Upper lobe of right lung (tissue), 1 donor: ENCODE results near the gene ISG20. TPM values are rescaled to one million over a fixed set of nuclear protein-coding genes. Genes with fewer than 3 reads are reported as not detected.
A peak's percentile ranks its signal among the peaks of the same experiment; 100 is the strongest.

Source experiments
- ATAC-seq: fragments of 200-7000 bp; cut with Tn5 transposase; one replicate; pipeline ENCODE4 v1.9.1; 2020; ENCODE audit warnings: mild to moderate bottlenecking, moderate library complexity
- DNase-seq: peaks from one replicate; pipeline ENCODE4 v3.0.0-alpha.2; 2020
- H3K27ac ChIP-seq: fragments of 200-600 bp; one replicate; pipeline ENCODE4 v1.8.0; 2022
- H3K27me3 ChIP-seq: fragments of 200-600 bp; one replicate; pipeline ENCODE4 v1.8.0; 2022; ENCODE audit warnings: mild to moderate bottlenecking
- H3K36me3 ChIP-seq: fragments of 200-600 bp; one replicate; pipeline ENCODE4 v1.8.0; 2022
- H3K4me1 ChIP-seq: fragments of 200-600 bp; one replicate; pipeline ENCODE4 v1.8.0; 2022
- H3K4me3 ChIP-seq: fragments of 200-600 bp; one replicate; pipeline ENCODE4 v1.8.0; 2022; ENCODE audit warnings: mild to moderate bottlenecking
- H3K9me3 ChIP-seq: fragments of 200-600 bp; one replicate; pipeline ENCODE4 v1.8.0; 2022
- CTCF ChIP-seq: fragments of 200-600 bp; IDR thresholded peaks from one replicate; pipeline ENCODE4 v1.8.0; 2022; ENCODE audit warnings: antibody characterized with exemption
- intact Hi-C: fragments of 100-400 bp; cut with DNase I; formaldehyde crosslinking; loops from one replicate; pipeline ENCODE4 v1.11.0; 2022
- total RNA-seq: library from RNA; stranded (reverse); fragmentation: NEBNext Ultra II Directional; extraction: Animal tissue kit (Norgen Biotek cat#: 25700); gene quantifications from one replicate; pipeline ENCODE4 v1.2.1, GENCODE V29; 2021
- donor health status: DM: no; HTN: yes; CAD: no; lungs with severe emphysema.

Gene ISG20
- total RNA-seq, 1 donor from 2014 or later = 34.9 TPM

DNA sequence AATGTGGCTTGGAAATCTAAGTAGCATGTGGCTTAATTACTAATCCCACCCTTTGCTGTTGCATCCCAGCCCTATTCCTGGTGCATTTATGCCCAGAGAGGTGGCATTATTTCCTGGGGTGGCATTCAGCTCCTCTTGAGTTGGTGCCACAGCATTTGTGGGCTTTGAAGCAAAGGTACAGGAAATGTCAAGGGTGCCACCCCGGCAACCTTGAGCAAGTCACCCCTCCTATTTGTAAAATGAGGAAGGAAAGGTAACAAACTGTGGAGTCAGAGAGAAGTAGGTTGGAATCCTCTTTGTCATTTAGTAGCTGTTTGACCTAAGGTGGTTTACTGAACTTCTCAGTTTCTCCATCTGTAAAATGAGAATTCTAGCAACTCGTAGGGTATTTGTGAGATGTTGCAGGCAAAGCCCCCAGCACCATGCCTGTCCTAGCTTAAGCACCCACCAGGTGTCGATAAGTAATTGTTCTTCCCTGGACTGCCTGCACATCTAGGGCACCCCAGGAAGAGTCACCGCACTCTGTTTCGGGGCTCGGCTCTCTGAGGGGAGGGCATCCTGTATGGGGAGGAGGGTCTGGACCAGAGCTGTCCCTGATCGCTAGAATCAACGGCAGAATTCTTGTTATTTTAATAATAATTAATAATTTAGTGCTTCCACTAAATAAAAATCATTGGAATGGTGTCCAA is 17.1 kb downstream of the ISG20 start:
- DNase-seq (no peak), ATAC-seq (no peak)
- intact Hi-C loops = no loop called here
- no peaks in the 10 kb centered on the region for H3K27me3 ChIP-seq
- no peaks in the 10 kb centered on the region for H3K36me3 ChIP-seq
- H3K4me1 ChIP-seq = no peaks in the 10 kb centered on the region
- no peaks in the 10 kb centered on the region for H3K9me3 ChIP-seq
- H3K4me3 ChIP-seq = no peak overlapping the region
- TF ChIP-seq CTCF = no peak
- H3K27ac ChIP-seq = no peak overlapping the region

GRCh38 chr15:88656760-88657221 is 18.0 kb downstream of the ISG20 start:
- Histone ChIP-seq H3K27ac (no peak overlapping the region), H3K27me3 (no peaks in the 10 kb centered on the region), H3K4me3 (no peak overlapping the region), H3K36me3 (no peaks in the 10 kb centered on the region), H3K4me1 (no peaks in the 10 kb centered on the region), H3K9me3 (no peaks in the 10 kb centered on the region)
- intact Hi-C loops = no loop called here
- TF ChIP-seq CTCF = no peak
- DNase-seq (no peak), ATAC-seq (no peak)

DNA sequence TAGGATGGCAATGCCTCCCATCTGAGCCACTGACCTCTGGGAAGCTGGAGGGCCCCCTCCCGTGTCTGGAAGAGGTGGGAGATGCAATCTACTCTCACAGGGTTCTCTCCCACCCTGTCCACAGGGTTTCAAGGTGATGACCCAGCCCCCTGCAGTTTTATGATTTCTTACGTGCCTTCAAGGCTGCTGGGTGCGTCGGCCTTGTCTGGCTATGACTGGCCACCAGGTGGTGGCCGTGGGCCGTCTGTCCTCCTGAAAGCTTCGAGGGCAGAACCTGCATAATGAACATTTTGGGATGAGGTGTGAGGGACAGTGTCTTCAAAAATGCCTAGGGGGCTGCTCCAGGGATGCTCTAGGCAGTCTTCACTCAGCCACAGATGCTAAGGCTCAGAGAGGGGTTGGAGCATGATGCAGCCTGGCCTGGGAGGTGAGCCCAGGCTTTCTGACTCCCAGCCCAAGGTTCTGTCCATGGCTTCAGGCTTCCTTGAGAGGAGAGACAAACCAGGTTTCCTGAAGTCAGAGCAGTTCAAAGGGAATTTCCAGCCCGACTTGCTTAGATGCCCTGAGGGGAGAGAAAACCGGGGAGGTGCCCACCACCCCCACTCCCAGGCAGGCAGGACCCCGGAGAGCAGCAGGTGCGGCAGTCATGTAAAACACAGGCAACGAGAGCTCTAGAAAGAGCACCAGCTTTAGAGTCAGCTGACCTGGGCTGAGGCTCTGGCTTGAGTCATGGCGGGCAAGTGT is 18.7 kb downstream of the ISG20 start:
- intact Hi-C loops = no loop called here
- DNase-seq (no peak), ATAC-seq (peak; percentile 24)
- no peaks in the 10 kb centered on the region for H3K27me3 ChIP-seq
- H3K9me3 ChIP-seq = no peaks in the 10 kb centered on the region
- H3K27ac ChIP-seq = no peak overlapping the region
- H3K4me1 ChIP-seq = no peaks in the 10 kb centered on the region
- no peak overlapping the region for H3K4me3 ChIP-seq
- H3K36me3 ChIP-seq = no peaks in the 10 kb centered on the region
- peak; percentile 56 for TF ChIP-seq CTCF

- DNase-seq = no peak
Observed at GRCh38 chr15:88658070-88658965, 19.5 kb downstream of the ISG20 start.

More at GRCh38 chr15:88658070-88658965, 19.5 kb downstream of the ISG20 start:
- no peak for TF ChIP-seq CTCF
- Histone ChIP-seq H3K27me3 (no peaks in the 10 kb centered on the region), H3K9me3 (no peaks in the 10 kb centered on the region), H3K4me1 (no peaks in the 10 kb centered on the region), H3K27ac (no peak overlapping the region), H3K4me3 (no peak overlapping the region), H3K36me3 (no peaks in the 10 kb centered on the region)
- intact Hi-C loops = no loop called here
- ATAC-seq = no peak
